GM21619 (cell line): ENCODE data around the gene CCDC17.

Source experiments
- ATAC-seq: cut with Tn5 transposase; IDR thresholded peaks from one replicate; pipeline ENCODE4 v1.9.1; 2021; ENCODE audit not compliant: unreplicated experiment

CCDC17 gene

GRCh38 chr1:45584351-45585109, 39.3 kb downstream of the CCDC17 start:
- ATAC-seq = peak; percentile 27

- ATAC-seq = peak; percentile 42
These were observed 40.0 kb downstream of the CCDC17 start, which contains the start of gene NASP for GRCh38 chr1:45583666-45584350. NASP (plus strand) TSS chr1:45584041; CDS start chr1:45584147, 106 bp downstream.

- ATAC-seq = peak; percentile 67
These were observed 40.6 kb downstream of the CCDC17 start for GRCh38 chr1:45583264-45583665.

GRCh38 chr1:45574105-45574626, 49.7 kb downstream of the CCDC17 start:
- no peak for ATAC-seq

- ATAC-seq = no peak
These were observed 50.5 kb downstream of the CCDC17 start for GRCh38 chr1:45573231-45573804.

GRCh38 chr1:45570631-45571030, 53.2 kb downstream of the CCDC17 start:
- ATAC-seq = no peak
